HG03159 (cell line): Measurements from ENCODE around the gene TENM3.

Experiments
- ATAC-seq: cut with Tn5 transposase; IDR thresholded peaks from one replicate; pipeline ENCODE4 v1.9.1; 2021; ENCODE audit warnings: mild to moderate bottlenecking, moderate library complexity; ENCODE audit not compliant: unreplicated experiment

The TENM3 gene

DNA sequence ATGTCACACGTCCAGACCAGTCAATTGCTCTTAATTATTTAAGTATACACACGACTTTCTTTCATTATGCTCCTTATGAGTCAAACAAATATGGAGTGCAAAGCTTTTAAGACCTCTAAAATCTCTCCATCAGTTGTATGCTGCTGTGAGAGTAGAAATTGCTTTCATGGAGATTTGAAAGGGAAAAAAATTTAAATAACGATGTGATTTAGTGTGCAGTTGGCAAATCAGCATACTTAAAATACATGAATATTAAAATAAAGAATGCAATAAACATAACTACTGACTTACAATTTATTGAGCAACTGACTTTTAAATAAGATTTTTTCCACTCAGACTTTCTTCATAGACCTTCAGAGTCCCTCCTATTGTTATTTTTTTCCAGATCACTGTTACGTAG is 9.0 kb downstream of the TENM3 start:
- ATAC-seq, result no peak

DNA sequence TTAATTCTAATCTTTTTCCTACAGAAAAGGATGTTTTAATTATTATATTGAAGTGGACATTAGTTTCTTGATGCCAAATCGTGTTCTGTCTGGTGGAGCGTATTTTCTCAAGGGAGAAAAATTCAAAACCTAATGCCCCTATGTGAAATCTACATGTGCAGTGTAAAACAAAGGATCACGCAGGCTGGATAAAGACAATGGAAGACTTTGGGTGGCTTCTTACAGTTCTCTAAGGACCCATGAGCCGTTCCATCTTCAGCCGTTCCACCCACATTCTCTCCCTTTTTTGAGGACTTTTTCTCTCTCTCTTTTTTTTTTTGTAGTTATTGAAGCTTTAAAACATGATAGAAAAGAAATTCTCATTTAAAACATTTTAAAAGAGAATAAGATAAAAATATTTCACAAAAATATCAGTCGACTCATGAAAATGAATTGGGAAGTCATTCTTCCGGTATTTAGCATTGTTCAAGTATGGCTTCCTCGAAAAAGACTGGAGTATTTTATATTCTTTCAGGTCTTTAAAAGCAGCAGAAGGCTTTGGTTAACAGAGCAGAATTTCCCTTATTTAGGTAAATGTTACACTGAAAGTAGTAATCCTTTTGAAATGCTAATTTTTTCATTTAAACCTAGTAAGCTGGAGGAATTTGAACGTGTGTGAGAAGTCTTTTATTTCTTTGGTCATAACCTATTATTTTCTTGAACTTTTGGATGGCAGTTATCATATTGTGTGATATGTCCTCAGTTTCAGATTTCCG is 11.0 kb downstream of the TENM3 start:
- ATAC-seq, result no peak

DNA sequence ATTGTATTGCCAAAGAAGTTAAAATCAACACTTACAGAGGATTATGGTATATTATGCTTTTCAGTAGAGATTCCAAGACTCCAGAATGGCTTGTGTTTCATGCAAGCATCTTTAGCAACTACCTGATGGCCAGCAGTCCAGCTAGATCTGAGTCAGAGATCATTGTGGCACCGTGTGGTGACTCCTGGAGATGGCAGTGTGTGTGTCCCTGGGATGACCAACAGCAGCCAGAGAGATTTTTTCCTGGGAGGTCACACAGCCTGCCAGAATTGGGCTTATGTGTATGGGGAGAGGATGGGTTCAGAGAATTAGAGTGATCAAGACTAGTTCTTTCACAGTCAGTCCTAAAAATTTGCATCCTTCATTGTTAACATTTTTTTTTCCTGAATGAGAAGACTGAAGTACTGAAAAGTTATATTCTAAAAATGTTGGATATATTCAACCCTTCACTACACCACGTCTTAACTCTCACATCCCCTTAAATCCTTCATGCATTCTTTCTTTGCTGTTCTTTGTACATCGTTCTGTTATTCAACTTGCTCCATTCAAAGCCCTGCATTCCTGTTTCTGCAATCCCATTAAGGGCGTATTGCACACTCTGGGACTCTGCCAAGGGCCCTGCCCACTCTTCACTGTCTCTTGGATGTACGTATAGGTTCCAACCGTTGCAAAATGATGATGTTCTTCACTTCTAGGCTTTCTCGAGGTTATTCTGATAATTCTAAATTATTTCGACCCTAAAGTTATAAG is 12.4 kb downstream of the TENM3 start:
- no peak for ATAC-seq

DNA sequence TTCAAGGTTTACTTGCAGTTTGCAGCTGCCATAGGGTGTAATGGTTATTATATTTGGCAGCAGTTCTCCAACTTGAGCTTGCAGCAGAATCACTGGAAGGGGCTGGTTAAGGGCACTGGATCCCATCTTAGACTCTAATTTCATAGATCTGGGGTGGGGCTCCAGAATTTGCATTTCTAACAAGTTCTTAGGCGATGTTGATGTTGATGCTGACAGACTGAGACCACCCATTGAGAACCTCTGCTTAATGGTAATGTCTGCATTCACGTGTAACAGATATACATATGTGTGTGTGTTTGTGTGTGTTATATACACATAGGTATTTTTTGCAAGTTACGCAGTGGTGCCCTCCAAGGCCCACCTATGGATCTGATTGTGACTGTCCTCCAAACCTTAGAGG is 13.8 kb downstream of the TENM3 start:
- ATAC-seq, result no peak

DNA sequence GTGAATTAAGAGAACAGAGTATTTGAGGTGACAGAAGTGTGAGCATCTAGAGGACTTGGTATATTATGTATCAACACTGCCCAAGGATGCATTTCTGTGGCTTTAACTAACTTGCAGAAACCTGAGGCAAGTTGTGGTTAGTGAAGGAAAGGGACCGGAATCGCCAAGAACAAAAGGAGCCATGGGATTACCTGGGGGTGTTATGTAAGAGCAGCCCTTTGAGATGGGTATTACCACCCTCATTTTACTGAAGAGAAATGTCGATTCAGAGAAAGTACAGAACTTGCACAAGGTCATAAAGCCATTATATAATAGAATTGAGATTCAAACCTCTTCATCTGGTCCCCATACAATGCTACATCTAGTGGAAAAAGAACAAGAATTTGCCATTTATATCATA is 14.3 kb downstream of the TENM3 start:
- ATAC-seq, result no peak

DNA sequence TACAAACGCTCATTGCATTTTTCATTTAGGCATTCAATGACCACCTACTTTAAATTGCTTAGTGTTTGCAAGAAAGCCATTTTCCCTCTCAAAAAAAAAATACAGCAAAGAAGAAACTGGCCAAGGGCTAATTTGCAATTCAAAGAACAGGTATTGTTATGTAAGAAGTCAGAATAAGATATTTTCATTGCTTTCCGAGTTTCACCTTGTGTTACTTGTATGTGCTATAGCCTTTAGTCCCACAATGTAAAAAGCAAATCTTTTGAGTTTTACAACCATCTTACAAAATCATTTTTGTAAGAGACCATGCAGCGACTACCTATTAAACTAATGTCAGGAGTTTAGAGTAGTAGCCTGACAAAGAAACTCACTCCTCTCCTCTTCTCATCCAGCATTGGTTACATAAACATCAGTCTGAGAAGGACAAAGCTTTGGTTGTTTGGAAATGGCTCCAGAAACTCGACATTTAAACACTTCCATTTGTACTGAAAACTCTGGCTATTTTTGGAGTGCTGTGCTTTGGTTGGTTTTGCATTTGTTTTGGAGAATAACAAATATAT is 15.3 kb downstream of the TENM3 start:
- ATAC-seq, result no peak

GRCh38 chr4:182261651-182262223 is 18.5 kb downstream of the TENM3 start:
- ATAC-seq, result no peak

DNA sequence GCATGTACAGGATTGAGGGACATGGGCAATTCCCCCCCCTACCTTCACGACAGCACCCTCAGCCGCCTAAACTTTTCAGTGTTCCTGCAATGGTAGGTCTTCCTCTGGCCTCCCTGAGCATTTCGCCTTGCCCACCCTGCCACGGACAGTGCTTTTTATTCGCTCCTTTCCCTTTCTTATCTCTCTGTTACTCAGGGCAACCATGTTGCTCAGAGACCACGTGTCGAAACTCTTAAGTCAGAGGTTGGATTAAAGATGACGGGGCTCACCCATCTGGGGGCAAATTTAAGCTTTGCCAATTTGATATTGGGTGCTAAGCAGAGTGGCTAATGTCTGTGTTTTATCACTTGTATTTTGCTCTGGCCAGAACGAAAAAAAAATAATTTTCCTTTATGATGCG is 20.4 kb downstream of the TENM3 start:
- ATAC-seq, result no peak

- ATAC-seq, result no peak
Measured at GRCh38 chr4:182264139-182264752, 21.0 kb downstream of the TENM3 start.

GRCh38 chr4:182265881-182266280 is 22.7 kb downstream of the TENM3 start:
- ATAC-seq, result no peak

DNA sequence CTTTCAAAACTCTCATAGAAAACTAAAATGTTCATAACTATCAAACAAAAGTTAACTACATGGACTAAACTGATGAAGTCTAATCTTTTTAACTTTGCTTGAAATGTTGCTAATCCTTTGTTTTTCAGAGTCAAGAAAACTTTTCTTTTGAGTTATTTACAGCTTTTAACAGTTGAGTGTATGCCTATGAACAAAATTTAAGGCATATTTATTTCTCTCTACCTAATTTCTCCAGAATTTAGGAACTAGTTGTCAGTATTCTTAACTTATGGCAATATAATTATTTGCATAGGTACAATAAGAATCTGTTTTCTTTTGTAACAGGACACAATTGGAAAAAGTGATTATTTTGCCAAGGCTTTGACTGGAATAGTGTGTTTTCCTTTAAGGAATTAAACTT is 23.8 kb downstream of the TENM3 start:
- no peak for ATAC-seq

GRCh38 chr4:182268966-182269365 is 25.8 kb downstream of the TENM3 start:
- no peak for ATAC-seq

GRCh38 chr4:182271731-182272130 is 28.5 kb downstream of the TENM3 start:
- no peak for ATAC-seq

- ATAC-seq, result no peak
Measured at GRCh38 chr4:182272151-182272550, 28.9 kb downstream of the TENM3 start.

DNA sequence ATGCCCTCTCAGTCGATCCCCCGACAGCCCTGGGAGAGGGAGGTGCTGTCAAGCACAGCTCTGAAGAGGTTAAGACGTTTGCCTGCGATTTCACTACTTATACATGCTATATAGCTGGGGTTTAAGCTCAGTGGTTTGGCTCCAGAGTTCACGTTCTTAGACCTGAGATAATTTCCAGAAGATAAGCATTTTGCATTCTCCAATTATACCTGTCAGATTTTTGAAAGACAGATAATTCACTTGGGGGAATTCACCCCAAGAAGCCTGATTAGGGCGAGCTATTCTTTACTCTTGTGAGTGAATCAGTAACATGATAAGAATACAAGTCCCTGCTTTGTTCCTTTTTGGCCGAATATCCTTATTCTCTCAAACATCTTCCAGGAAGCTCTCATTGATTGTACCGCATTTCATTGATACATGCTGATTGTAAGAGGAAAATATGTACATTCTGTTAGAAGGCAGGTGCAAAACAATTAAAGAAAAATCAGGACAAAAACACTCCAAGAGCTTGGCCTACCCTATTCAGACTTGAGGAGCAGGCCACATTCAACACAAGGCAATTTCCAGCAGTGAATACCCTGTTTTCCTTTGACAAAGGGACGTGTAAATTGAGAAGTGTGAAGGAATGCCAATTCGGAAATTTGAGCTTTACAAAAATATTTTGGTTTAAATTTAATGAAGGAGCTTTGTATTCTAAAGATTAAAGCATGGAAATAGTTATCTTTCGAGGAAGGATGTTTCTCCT is 30.2 kb downstream of the TENM3 start:
- no peak for ATAC-seq

- no peak for ATAC-seq
Measured at GRCh38 chr4:182276210-182277109, 33.3 kb downstream of the TENM3 start.

- no peak for ATAC-seq
Measured at GRCh38 chr4:182277377-182277776, 34.2 kb downstream of the TENM3 start.

GRCh38 chr4:182278729-182279128 is 35.5 kb downstream of the TENM3 start:
- no peak for ATAC-seq

GRCh38 chr4:182280436-182281111 is 37.4 kb downstream of the TENM3 start:
- ATAC-seq, result no peak
